ENCODE measurements around the gene FRMD4A. TPM values are rescaled to one million over a fixed set of nuclear protein-coding genes. Genes with fewer than 3 reads are reported as not detected.

Gene FRMD4A
- total RNA-seq, 2 donors from 2014 or later = 55.9 to 81.0 TPM

GRCh38 chr10:13627459-13628310 lies 703.0 kb downstream of the FRMD4A start:
- TF ChIP-seq CTCF (IDR thresholded peaks at IDR 0.05) = no peak
- DNase-seq (ENCODE audit: low spot score) = no peak
- no peaks in the 10 kb centered on the region for H3K4me1 ChIP-seq (ENCODE audit: control insufficient read depth in 1 of 2, low read depth in 2 of 2)
- H3K4me3 ChIP-seq = no peak overlapping the region
- H3K27me3 ChIP-seq (replicated peaks; ENCODE audit: insufficient read depth) = no peaks in the 10 kb centered on the region
- H3K36me3 ChIP-seq = peaks cover 3% of the 10 kb centered on the region
- H3K27ac ChIP-seq = no peak overlapping the region
- no peaks in the 10 kb centered on the region for H3K9me3 ChIP-seq
- ATAC-seq (ENCODE audit: insufficient number of reproducible peaks, low FRiP score, low read depth) = no peak

GRCh38 chr10:13624630-13625029 lies 706.1 kb downstream of the FRMD4A start:
- Histone ChIP-seq H3K4me1 (ENCODE audit: control insufficient read depth in 1 of 2, low read depth in 2 of 2) (no peaks in the 10 kb centered on the region), H3K27me3 (replicated peaks; ENCODE audit: insufficient read depth) (no peaks in the 10 kb centered on the region), H3K4me3 (no peak overlapping the region), H3K27ac (no peak overlapping the region), H3K36me3 (peaks cover 3% of the 10 kb centered on the region), H3K9me3 (no peaks in the 10 kb centered on the region)
- ATAC-seq (ENCODE audit: insufficient number of reproducible peaks, low FRiP score, low read depth) = no peak
- DNase-seq (ENCODE audit: low spot score) = no peak
- TF ChIP-seq CTCF (IDR thresholded peaks at IDR 0.05) = no peak

GRCh38 chr10:13621931-13622330 lies 708.8 kb downstream of the FRMD4A start:
- ATAC-seq (ENCODE audit: insufficient number of reproducible peaks, low FRiP score, low read depth) (no peak), DNase-seq (ENCODE audit: low spot score) (no peak)
- peaks cover 3% of the 10 kb centered on the region for H3K36me3 ChIP-seq
- no peak overlapping the region for H3K4me3 ChIP-seq
- no peak for TF ChIP-seq CTCF (IDR thresholded peaks at IDR 0.05)
- H3K27ac ChIP-seq = no peak overlapping the region
- no peaks in the 10 kb centered on the region for H3K4me1 ChIP-seq (ENCODE audit: control insufficient read depth in 1 of 2, low read depth in 2 of 2)
- no peaks in the 10 kb centered on the region for H3K9me3 ChIP-seq
- H3K27me3 ChIP-seq (replicated peaks; ENCODE audit: insufficient read depth) = no peaks in the 10 kb centered on the region

- ATAC-seq (ENCODE audit: insufficient number of reproducible peaks, low FRiP score, low read depth) (no peak), DNase-seq (ENCODE audit: low spot score) (no peak)
- no peak overlapping the region for H3K4me3 ChIP-seq
- H3K27ac ChIP-seq = no peak overlapping the region
- H3K4me1 ChIP-seq (ENCODE audit: control insufficient read depth in 1 of 2, low read depth in 2 of 2) = peaks cover 0 to 5% of the 10 kb centered on the region in 2 donors
- H3K27me3 ChIP-seq (replicated peaks; ENCODE audit: insufficient read depth) = no peaks in the 10 kb centered on the region
- peaks cover 10% of the 10 kb centered on the region for H3K36me3 ChIP-seq
- TF ChIP-seq CTCF (IDR thresholded peaks at IDR 0.05) = no peak
- H3K9me3 ChIP-seq = no peaks in the 10 kb centered on the region
Observed at GRCh38 chr10:13617116-13617515, 713.6 kb downstream of the FRMD4A start.

- no peaks in the 10 kb centered on the region for H3K9me3 ChIP-seq
- DNase-seq (ENCODE audit: low spot score) (no peak), ATAC-seq (ENCODE audit: insufficient number of reproducible peaks, low FRiP score, low read depth) (no peak)
- no peak overlapping the region for H3K4me3 ChIP-seq
- H3K36me3 ChIP-seq = peaks cover 13% of the 10 kb centered on the region
- TF ChIP-seq CTCF (IDR thresholded peaks at IDR 0.05) = no peak
- H3K27me3 ChIP-seq (replicated peaks; ENCODE audit: insufficient read depth) = no peaks in the 10 kb centered on the region
- H3K27ac ChIP-seq = no peak overlapping the region
- H3K4me1 ChIP-seq (ENCODE audit: control insufficient read depth in 1 of 2, low read depth in 2 of 2) = peaks cover 0 to 5% of the 10 kb centered on the region in 2 donors
Observed at GRCh38 chr10:13615650-13616300, 714.9 kb downstream of the FRMD4A start.
